ENCODE data around the gene ZBTB7C. TPM values are rescaled to one million over a fixed set of nuclear protein-coding genes. Genes with fewer than 3 reads are reported as not detected.

The ZBTB7C gene
- total RNA-seq, 2 experiments from 2014 or later = not detected

- TF ChIP-seq CTCF (IDR thresholded peaks at IDR 0.05) = no peak
- intact Hi-C loops (cut with micrococcal nuclease) = no loop called here
- no peak overlapping the region for H3K27ac Mint-ChIP-seq
- peaks cover 30% of the 10 kb centered on the region for H3K27me3 Mint-ChIP-seq
- DNase-seq (no peak), ATAC-seq (no peak)
- H3K36me3 Mint-ChIP-seq (ENCODE audit: low read depth) = no peaks in the 10 kb centered on the region
- H3K4me1 Mint-ChIP-seq (ENCODE audit: low read depth) = no peaks in the 10 kb centered on the region
- ChIA-PET POLR2A (no interaction called here), CTCF (interaction anchor here (1.1 kb wide), 1 partner anchor 285 kb away, joined by 3 read pairs; no protein-coding TSS in a partner anchor)
- no peaks in the 10 kb centered on the region for H3K9me3 Mint-ChIP-seq
- no peak overlapping the region for H3K4me3 Mint-ChIP-seq
Observed at GRCh38 chr18:48058486-48058885, 350.7 kb downstream of the ZBTB7C start.

- Mint-ChIP-seq H3K9me3 (no peaks in the 10 kb centered on the region), H3K4me1 (ENCODE audit: low read depth) (no peaks in the 10 kb centered on the region), H3K36me3 (ENCODE audit: low read depth) (no peaks in the 10 kb centered on the region), H3K4me3 (no peak overlapping the region), H3K27me3 (peaks cover 37% of the 10 kb centered on the region), H3K27ac (no peak overlapping the region)
- no peak for DNase-seq
- POLR2A ChIA-PET = no interaction called here
- ATAC-seq = no peak
- CTCF ChIA-PET = no interaction called here
- intact Hi-C loops (cut with micrococcal nuclease) = no loop called here
- TF ChIP-seq CTCF (IDR thresholded peaks at IDR 0.05) = no peak
Observed at GRCh38 chr18:48057018-48057417, 352.2 kb downstream of the ZBTB7C start.

GRCh38 chr18:48055351-48055750 is 353.8 kb downstream of the ZBTB7C start:
- TF ChIP-seq CTCF (IDR thresholded peaks at IDR 0.05) = no peak
- ChIA-PET CTCF (no interaction called here), POLR2A (no interaction called here)
- H3K27ac Mint-ChIP-seq = no peak overlapping the region
- no peak for ATAC-seq
- peaks cover 33% of the 10 kb centered on the region for H3K27me3 Mint-ChIP-seq
- no peak for DNase-seq
- no peaks in the 10 kb centered on the region for H3K4me1 Mint-ChIP-seq (ENCODE audit: low read depth)
- H3K36me3 Mint-ChIP-seq (ENCODE audit: low read depth) = no peaks in the 10 kb centered on the region
- no peaks in the 10 kb centered on the region for H3K9me3 Mint-ChIP-seq
- no peak overlapping the region for H3K4me3 Mint-ChIP-seq
- intact Hi-C loops (cut with micrococcal nuclease) = no loop called here

GRCh38 chr18:48053881-48054816 is 355.0 kb downstream of the ZBTB7C start:
- ATAC-seq (no peak), DNase-seq (no peak)
- no peak for TF ChIP-seq CTCF (IDR thresholded peaks at IDR 0.05)
- no peak overlapping the region for H3K4me3 Mint-ChIP-seq
- H3K36me3 Mint-ChIP-seq (ENCODE audit: low read depth) = no peaks in the 10 kb centered on the region
- H3K9me3 Mint-ChIP-seq = no peaks in the 10 kb centered on the region
- H3K4me1 Mint-ChIP-seq (ENCODE audit: low read depth) = no peaks in the 10 kb centered on the region
- intact Hi-C loops (cut with micrococcal nuclease) = no loop called here
- POLR2A ChIA-PET = no interaction called here
- H3K27ac Mint-ChIP-seq = no peak overlapping the region
- CTCF ChIA-PET = no interaction called here
- peaks cover 32% of the 10 kb centered on the region for H3K27me3 Mint-ChIP-seq

- CTCF ChIA-PET = no interaction called here
Observed at GRCh38 chr18:48052842-48053241, 356.3 kb downstream of the ZBTB7C start.

More at GRCh38 chr18:48052842-48053241, 356.3 kb downstream of the ZBTB7C start:
- H3K4me1 Mint-ChIP-seq (ENCODE audit: low read depth) = no peaks in the 10 kb centered on the region
- POLR2A ChIA-PET = no interaction called here
- H3K27ac Mint-ChIP-seq = no peak overlapping the region
- no peaks in the 10 kb centered on the region for H3K36me3 Mint-ChIP-seq (ENCODE audit: low read depth)
- intact Hi-C loops (cut with micrococcal nuclease) = no loop called here
- TF ChIP-seq CTCF (IDR thresholded peaks at IDR 0.05) = no peak
- no peaks in the 10 kb centered on the region for H3K9me3 Mint-ChIP-seq
- no peak for DNase-seq
- ATAC-seq = no peak
- H3K4me3 Mint-ChIP-seq = no peak overlapping the region
- H3K27me3 Mint-ChIP-seq = peaks cover 27% of the 10 kb centered on the region

All from activated CD8-positive, alpha-beta T cell treated with anti-CD3 and anti-CD28 coated beads for 36 hours (primary cell).